NCI-H460 (cell line): ENCODE data around the gene ZFR2. TPM values are rescaled to one million over a fixed set of nuclear protein-coding genes. Genes with fewer than 3 reads are reported as not detected.
"Not testable (repeated sequence)": the region's sequence is repeated elsewhere in the genome, so short reads cannot be mapped to it uniquely, and the experiment has no call there.

ENCODE experiments used
- DNase-seq: peaks from one replicate; pipeline ENCODE4 v3.0.0-alpha.2; 2016; ENCODE audit warnings: low read depth; ENCODE audit errors: extremely low read depth
- polyA plus RNA-seq: library from polyadenylated mRNA; depleted of rRNA; stranded (reverse); fragments of >200 nt; gene quantifications from 2 replicates; pipeline ENCODE4 v1.2.3, GENCODE V29; 2014; cell fraction: nucleus; rRNA removed
- total RNA-seq: library from RNA; depleted of rRNA; stranded (reverse); fragments of >200 nt; shearing (Covaris generic); gene quantifications from 2 replicates; pipeline ENCODE4 v1.2.3, GENCODE V29; 2014; rRNA removed

The ZFR2 gene
- total RNA-seq = not detected in 2 replicates
- polyA plus RNA-seq = not detected in 2 replicates

DNA sequence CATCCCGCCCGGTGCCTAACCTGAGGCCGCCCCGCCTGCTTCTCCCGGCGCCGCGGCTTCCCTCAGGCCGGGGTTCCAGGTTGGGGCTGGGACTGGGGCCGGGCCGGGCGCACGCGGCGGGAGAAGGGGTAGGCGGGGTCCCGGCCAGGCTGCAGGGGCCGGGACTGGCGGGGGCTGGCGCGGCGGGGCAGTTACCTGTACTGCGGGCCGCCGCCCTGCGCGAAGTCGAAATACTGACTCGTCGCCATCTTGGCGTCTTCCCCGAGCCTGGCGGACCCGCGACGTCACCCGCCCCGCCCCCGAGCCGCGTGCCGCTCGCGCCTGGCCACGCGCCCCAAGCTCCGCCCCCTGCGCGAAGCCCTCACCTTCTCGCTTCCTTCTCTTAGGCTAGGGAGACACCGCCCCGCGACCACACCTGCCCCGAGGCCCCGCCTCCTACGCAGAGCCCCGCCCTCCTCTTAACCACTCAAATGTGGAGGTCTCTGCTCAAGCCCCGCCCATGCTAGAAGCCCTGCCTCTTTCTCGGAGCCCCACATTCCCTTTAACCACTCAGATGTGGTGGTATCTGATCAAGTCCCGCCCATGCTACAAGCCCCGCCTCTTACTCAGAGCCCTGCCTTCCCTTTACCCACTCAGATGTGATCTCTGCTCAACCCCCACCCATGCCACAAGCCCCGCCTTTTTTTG lies at the start of gene ZFR2:
TSS of gene ZFR2 (minus strand) at position 269 of the 687 bp plus-strand sequence. CDS start at position 248, 21 bp downstream.
- DNase-seq = no peak

DNA sequence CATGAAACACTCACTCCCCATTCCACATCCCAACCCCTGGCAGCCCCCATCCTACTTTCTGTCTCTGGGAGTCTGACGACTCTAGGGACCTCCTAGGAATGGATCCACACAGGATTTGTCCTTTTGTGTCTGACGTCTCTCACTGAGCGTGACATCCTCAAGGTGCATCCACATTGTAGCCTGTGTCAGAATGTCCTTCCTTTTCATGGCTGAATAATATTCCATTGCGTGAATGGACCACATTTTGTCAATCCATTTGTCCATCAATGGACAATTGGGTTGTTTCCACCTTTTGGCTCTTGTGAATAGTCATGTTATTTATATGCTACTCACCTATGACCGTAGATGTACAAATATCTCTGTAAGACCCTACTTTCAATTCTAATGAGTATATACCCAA lies 47.2 kb upstream of the ZFR2 start:
- DNase-seq = no peak

- no peak for DNase-seq
These were observed 45.4 kb upstream of the ZFR2 start for GRCh38 chr19:3914199-3914598.

DNA sequence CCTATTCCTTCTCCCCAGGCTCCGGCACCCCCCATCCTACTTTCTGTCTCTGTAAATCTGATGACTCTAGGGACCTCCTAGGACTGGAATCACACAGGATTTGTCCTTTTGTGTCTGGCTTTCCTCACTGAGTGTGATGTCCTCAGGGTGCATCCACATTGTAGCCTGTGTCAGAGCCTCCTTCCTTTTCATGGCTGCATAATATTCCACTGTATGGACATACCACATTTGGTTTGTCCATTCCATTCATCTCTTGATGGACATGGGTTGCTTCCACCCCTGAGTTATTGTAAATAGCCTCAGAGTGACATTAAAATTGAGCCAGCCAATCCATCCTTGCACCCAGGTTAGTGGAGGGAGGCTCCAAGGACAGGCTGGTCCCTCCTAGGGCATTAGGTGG lies 41.3 kb upstream of the ZFR2 start:
- DNase-seq = no peak

GRCh38 chr19:3908266-3909054 lies 39.6 kb upstream of the ZFR2 start:
- no peak for DNase-seq

DNA sequence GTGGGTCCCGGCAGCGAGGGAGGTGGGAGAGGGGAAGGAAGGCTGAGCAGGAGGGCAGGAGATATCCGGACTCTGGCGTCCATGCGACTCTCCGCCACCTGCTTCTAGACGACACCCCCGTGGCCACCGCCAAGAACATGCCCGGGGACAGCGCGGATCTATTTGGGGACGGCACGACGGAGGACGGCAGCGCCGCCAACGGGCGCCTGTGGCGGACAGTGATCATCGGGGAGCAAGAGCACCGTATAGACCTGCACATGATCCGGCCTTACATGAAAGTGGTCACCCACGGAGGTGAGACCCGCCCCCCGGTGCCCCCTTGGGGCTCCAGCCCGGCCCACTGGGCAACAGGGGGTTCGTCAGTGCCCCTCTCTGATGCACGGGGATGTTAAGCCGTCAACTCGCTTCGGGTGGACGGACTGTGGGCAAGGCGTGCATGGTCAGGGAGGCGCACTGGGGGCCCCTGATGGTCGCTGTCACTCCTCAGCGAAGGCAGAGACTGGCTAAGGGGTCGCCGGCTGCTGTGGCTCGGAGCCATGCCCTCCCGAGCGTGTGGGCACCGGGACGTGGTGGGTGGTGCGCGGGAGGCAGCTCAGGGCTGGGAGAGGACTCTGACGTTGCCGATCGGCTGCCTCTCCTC lies 38.9 kb upstream of the ZFR2 start:
- DNase-seq = no peak

DNA sequence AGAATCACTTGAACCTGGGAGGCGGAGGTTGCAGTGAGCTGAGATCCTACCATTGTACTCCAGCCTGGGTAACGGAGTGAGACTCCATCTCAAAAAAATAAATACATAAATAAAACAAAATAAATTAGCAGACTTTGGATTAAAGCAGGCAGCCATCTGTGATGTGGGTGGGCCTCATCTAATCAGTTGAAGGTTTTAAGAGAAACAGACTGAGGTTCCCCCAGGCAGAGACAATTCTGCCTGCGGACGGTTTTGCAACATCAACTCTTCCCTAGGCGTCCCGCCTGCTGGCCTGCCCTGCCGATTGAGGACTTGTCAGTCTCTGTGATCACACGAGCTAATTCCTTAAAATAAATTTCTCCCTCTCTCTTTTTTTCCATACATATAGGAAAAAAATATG lies 35.4 kb upstream of the ZFR2 start:
- no peak for DNase-seq

DNA sequence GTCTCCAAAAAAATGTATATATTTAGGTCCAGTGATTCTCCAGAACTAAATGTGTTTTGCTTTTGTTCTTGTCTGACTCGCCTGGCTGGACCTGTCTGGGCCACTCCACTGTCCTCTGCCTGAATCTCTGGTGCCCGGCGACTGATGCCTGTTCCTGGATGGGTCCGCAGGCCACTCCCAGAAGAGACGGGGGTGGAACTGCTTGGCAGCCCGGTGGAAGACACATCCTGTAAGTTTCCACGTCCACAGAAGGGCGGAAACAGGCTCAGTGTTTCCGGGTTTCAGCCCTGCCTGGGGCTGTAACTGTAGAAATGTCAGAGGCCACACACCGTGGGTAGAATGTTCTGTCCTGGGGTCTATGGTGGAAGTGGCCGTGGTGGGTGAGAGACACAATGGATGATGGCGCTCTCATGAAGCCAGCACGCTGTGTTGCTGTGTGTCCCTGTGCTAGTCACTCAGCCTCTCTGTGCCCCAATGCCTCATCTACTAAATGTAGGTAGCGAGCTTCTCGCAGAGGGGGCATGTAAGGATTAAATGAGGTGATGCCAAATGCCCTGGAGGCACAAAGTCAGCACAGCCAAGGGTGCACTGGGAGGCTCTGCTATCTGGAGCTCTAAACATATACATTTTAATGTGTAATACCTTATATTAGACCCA lies 33.6 kb upstream of the ZFR2 start:
- no peak for DNase-seq

DNA sequence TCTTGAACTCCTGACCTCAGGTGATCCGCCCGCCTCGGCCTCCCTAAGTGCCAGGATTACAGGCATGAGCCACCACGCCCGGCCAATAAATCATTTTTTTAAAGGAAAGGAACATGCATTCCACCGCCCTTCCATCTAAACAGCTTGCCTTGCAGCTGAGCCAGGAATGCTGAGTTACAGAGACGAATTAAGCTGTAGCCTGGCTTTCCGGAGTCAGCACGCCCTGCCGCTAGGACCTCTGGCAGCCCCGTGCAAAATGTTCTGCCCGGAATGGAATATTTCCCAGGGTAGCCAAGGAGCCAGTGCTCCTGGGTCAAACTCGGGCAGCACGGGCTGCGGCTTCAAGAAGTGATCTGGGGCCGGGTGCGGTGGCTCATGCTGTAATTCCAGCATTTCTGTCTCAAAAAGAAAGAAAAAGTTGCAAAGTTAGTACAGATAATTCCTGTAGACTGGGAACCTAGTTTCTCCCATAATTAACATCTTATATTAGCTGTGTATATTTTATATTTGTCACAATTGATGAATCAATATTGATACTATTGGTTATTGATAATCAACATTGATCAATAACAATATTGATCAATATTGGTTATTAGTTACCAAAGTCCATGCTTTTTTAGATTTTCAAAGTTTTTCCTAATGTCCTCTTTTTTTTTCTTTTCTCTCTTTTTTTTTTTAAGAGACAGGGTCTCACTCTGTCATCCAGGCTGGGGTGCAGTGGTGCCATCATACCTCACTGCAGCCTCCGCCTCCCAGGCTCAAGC lies 30.9 kb upstream of the ZFR2 start:
- DNase-seq = no peak

- no peak for DNase-seq
These were observed 29.6 kb upstream of the ZFR2 start for GRCh38 chr19:3898426-3898825.

DNA sequence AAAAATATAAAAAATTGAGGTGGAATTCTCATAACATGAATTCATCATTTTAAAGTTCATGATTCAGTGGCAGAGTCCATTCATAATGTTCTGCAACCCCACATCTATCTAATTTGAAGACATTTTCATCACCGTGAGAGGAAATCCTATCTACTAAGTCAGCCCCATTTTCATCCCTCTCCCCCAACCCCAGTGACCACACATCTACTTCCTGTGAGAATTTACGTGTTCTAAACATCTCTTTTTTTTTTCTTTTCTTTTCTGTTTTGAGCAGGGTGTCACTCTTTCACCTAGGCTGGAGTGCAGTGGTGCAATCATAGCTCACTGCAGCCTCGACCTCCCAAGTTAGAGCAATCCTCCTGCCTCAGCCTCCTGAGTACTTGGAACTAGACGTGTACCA lies 29.1 kb upstream of the ZFR2 start:
- no peak for DNase-seq

- DNase-seq = no peak
These were observed 26.9 kb upstream of the ZFR2 start for GRCh38 chr19:3895788-3896187.

GRCh38 chr19:3894959-3895358 lies 26.1 kb upstream of the ZFR2 start:
- not testable (repeated sequence) for DNase-seq

- DNase-seq = no peak
These were observed 24.8 kb upstream of the ZFR2 start for GRCh38 chr19:3893509-3894179.

DNA sequence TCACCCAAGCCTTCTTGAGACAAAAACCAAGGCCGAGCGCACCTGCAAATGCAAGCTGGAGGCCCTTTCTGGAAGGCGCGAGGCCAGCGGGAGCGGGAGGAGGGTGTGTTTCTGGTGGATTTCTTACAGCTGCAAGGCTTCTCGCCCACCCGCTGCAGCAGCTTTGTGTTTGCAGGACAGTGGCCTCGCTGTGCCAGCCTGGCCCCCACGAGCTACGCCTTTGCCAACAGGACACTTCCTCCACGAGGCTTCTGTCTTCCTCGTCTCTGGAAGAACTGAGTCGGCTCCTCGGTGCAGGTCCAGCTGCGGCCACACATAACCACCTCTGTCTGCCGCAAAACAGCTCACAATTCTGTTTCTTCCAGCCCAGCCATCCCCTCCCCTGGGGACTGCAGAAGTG lies 21.8 kb upstream of the ZFR2 start:
- no peak for DNase-seq

GRCh38 chr19:3882041-3882384 lies 13.2 kb upstream of the ZFR2 start:
- DNase-seq = no peak

DNA sequence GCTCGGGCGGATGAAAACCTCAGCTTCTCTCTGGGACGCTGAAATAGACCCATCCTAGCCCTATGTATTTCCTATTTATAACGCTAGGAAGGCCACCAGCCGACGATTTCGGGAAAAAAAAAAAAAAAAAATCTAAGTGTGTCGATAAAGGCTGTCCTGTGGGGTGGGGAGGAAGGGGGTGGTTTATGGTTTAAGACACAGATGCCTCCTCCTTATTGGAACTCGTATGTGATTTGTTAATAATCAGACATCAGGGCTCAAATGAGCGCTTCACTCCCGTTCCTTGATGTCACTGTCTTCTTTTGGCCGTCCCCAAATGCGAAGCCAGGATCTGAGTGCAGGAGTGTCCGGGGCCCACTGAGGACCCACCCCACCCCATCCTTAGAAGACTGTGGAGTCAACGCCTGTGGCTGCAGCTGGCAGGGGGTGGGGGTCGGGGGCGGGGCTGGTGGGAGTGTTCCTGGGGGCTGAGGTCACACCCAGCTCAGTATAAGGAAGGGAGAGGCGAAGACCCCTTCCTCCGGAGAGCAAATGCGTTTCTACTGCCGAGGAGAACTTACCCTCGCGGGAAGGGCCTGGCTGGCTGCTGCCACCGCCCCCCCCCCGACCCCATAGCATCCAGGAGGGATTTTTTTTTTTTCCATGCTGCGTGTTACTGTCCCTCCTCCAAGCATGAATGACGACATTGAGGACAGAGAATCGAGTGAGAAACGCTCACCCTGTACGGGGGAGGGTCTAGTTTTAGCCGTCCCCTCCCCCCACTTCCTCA lies 12.6 kb upstream of the ZFR2 start:
- no peak for DNase-seq

GRCh38 chr19:3880471-3881271 lies 11.8 kb upstream of the ZFR2 start, which contains the start of gene ATCAY:
TSS of gene ATCAY (plus strand) at chr19:3880685. CDS start at chr19:3885768, 5,083 bp downstream.
- DNase-seq = no peak
